Ovary (tissue), 3 donors: Measurements from ENCODE around the gene HBP1.

ENCODE experiments used
- CTCF ChIP-seq, 3 donors: fragments of 450-650 bp in 2 of 3; fragments of 200-600 bp in 1 of 3; IDR thresholded peaks; one replicate each; pipeline versions ENCODE4 v1.5.1 to v1.8.0; 2016 to 2022; ENCODE audit warnings: antibody characterized with exemption in 3 of 3, mild to moderate bottlenecking in 1 of 3
- EP300 ChIP-seq: sonication (generic); formaldehyde crosslinking; IDR thresholded peaks from one replicate; pipeline ENCODE4 v1.6.1; 2017; ENCODE audit warnings: antibody characterized with exemption
- POLR2A ChIP-seq: fragments of 450-650 bp; IDR thresholded peaks from one replicate; pipeline ENCODE4 v1.6.1; 2017; ENCODE audit warnings: antibody characterized with exemption, mild to moderate bottlenecking, moderate library complexity
- donor health status: DM: no; HTN: no; CAD: no.

GRCh38 chr7:107203607-107204006 lies 34.8 kb downstream of the HBP1 start:
- TF ChIP-seq POLR2A = no peak
- no peak for TF ChIP-seq CTCF (IDR thresholded peaks at IDR 0.05)
- TF ChIP-seq EP300 = no peak
